ENCODE data around the gene DMRTB1.

GRCh38 chr1:53476579-53476978, 17.4 kb downstream of the DMRTB1 start:
- TF ChIP-seq GATA2 (IDR thresholded peaks at IDR 0.05; ENCODE audit: low read depth, low read length) = no peak
- no peak for TF ChIP-seq GATA3 (IDR thresholded peaks at IDR 0.05; ENCODE audit: low read depth, low read length)
